SK-N-MC (cell line): ENCODE data around the gene TMEM243.

ENCODE experiments used
- EZH2 ChIP-seq: fragments of 200-600 bp; sonication (generic); IDR thresholded peaks from one replicate; pipeline ENCODE4 v1.6.1; 2017; ENCODE audit warnings: antibody characterized with exemption
- FOXP2 ChIP-seq: optimal IDR thresholded peaks from 2 replicates; pipeline ENCODE3; 2011; ENCODE audit warnings: mild to moderate bottlenecking, moderate library complexity; ENCODE audit not compliant: insufficient read depth; ENCODE audit errors: extremely low read length, control extremely low read depth
- POLR2AphosphoS5 ChIP-seq: IDR thresholded peaks from 2 replicates; pipeline ENCODE4 v1.6.1; 2012; ENCODE audit warnings: mild to moderate bottlenecking, low read depth, low read length, borderline replicate concordance

- TF ChIP-seq POLR2AphosphoS5 (no peak), EZH2 (no peak), FOXP2 (no peak)
Measured at GRCh38 chr7:87178320-87178719, 41.2 kb downstream of the TMEM243 start.
